ENCODE results near the gene ERG.

ERG gene

GRCh38 chr21:38413958-38414548, 84.2 kb downstream of the ERG start:
- Histone ChIP-seq H3K4me1 (ENCODE audit: control extremely low read depth in 1 of 4, control insufficient read depth in 4 of 4, insufficient read depth in 4 of 4, low read length in 3 of 4) (peaks cover 0 to 5% (median 0%) of the 10 kb centered on the region in 4 experiments), H3K4me3 (ENCODE audit: control insufficient read depth in 1 of 7, extremely low read depth in 1 of 7, insufficient read depth in 4 of 7, low read depth in 2 of 7, low read length in 6 of 7) (no peak overlapping the region), H3K9me3 (ENCODE audit: control extremely low read depth in 1 of 5, control insufficient read depth in 4 of 5, insufficient read depth in 2 of 5, low read depth in 1 of 5, low read length in 4 of 5) (peaks cover 0 to 1% (median 0%) of the 10 kb centered on the region in 5 experiments), H3K27me3 (replicated peaks in 2 of 5; ENCODE audit: control insufficient read depth in 4 of 5, insufficient read depth in 5 of 5, low read length in 4 of 5) (no peaks in the 10 kb centered on the region), H3K36me3 (ENCODE audit: control insufficient read depth in 4 of 4, insufficient read depth in 4 of 4, low read length in 3 of 4) (peaks cover 35 to 87% (median 49%) of the 10 kb centered on the region in 4 experiments), H3K27ac (ENCODE audit: insufficient read depth in 1 of 2, low read depth in 1 of 2, low read length in 2 of 2, poor library complexity in 1 of 2, severe bottlenecking in 2 of 2) (peak overlapping the region; percentile 10 to 17)
- WGBS (ENCODE audit: insufficient coverage): 97% methylated on average over 3 of the region's 3 CpGs
- DNase-seq: no peak
- ChIA-PET CTCF (interaction anchor here (0.7 to 1.4 kb wide), 2 partner anchors 17 to 679 kb away, joined by 3 to 4 read pairs; no protein-coding TSS in a partner anchor), POLR2A (interaction anchor here (0.6 kb wide), 1 partner anchor 39 kb away, joined by 5 read pairs; no protein-coding TSS in a partner anchor)

- no peak for DNase-seq
- Histone ChIP-seq H3K4me1 (ENCODE audit: control extremely low read depth in 1 of 4, control insufficient read depth in 4 of 4, insufficient read depth in 4 of 4, low read length in 3 of 4) (peaks cover 0 to 18% (median 5%) of the 10 kb centered on the region in 4 experiments), H3K4me3 (ENCODE audit: control insufficient read depth in 1 of 7, extremely low read depth in 1 of 7, insufficient read depth in 4 of 7, low read depth in 2 of 7, low read length in 6 of 7) (no peak overlapping the region), H3K27me3 (replicated peaks in 2 of 5; ENCODE audit: control insufficient read depth in 4 of 5, insufficient read depth in 5 of 5, low read length in 4 of 5) (no peaks in the 10 kb centered on the region), H3K27ac (ENCODE audit: insufficient read depth in 1 of 2, low read depth in 1 of 2, low read length in 2 of 2, poor library complexity in 1 of 2, severe bottlenecking in 2 of 2) (no peak overlapping the region), H3K9me3 (ENCODE audit: control extremely low read depth in 1 of 5, control insufficient read depth in 4 of 5, insufficient read depth in 2 of 5, low read depth in 1 of 5, low read length in 4 of 5) (peaks cover 0 to 1% (median 0%) of the 10 kb centered on the region in 5 experiments), H3K36me3 (ENCODE audit: control insufficient read depth in 4 of 4, insufficient read depth in 4 of 4, low read length in 3 of 4) (peaks cover 24 to 70% (median 50%) of the 10 kb centered on the region in 4 experiments)
- 100% methylated on average over 1 of the region's 1 CpG for WGBS (ENCODE audit: insufficient coverage)
- ChIA-PET POLR2A (no interaction called here), CTCF (no interaction called here)
These were observed 87.8 kb downstream of the ERG start for GRCh38 chr21:38410466-38410865.

GRCh38 chr21:38409907-38410306, 88.4 kb downstream of the ERG start:
- CTCF ChIA-PET: no interaction called here

DNA sequence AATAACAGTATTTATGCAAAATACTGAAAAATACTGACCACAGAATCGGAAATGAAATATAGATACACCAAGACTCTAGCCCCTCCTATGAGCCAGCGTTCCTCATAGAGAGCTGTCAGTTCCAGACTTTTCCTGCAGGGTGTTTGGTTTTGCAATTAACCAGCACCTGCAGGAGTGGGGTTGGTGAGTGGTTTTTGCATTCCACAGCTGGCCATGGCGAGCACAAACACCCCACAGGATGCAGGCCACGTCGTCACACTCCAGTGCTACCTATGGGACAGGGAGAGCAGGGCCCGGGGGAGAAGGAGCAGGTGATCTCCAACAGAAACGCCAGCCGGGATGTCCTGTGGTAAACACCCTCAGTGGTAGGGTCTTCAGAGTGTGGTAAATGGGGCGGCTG, 94.1 kb downstream of the ERG start:
- H3K4me3 ChIP-seq (ENCODE audit: control insufficient read depth in 1 of 7, extremely low read depth in 1 of 7, insufficient read depth in 4 of 7, low read depth in 2 of 7, low read length in 6 of 7): peak overlapping the region in 1 of 7 experiments; percentile 10
- no peaks in the 10 kb centered on the region for H3K27me3 ChIP-seq (replicated peaks in 2 of 5; ENCODE audit: control insufficient read depth in 4 of 5, insufficient read depth in 5 of 5, low read length in 4 of 5)
- peak overlapping the region in 1 of 2 experiments; percentile 25 for H3K27ac ChIP-seq (ENCODE audit: insufficient read depth in 1 of 2, low read depth in 1 of 2, low read length in 2 of 2, poor library complexity in 1 of 2, severe bottlenecking in 2 of 2)
- CTCF ChIA-PET: interaction anchor here (2.6 to 4.0 kb wide), 2 partner anchors 12 to 17 kb away, joined by 11 to 14 read pairs; no protein-coding TSS in a partner anchor
- peaks cover 16 to 68% (median 48%) of the 10 kb centered on the region in 4 experiments for H3K4me1 ChIP-seq (ENCODE audit: control extremely low read depth in 1 of 4, control insufficient read depth in 4 of 4, insufficient read depth in 4 of 4, low read length in 3 of 4)
- peaks cover 30 to 77% (median 55%) of the 10 kb centered on the region in 4 experiments for H3K36me3 ChIP-seq (ENCODE audit: control insufficient read depth in 4 of 4, insufficient read depth in 4 of 4, low read length in 3 of 4)
- DNase-seq: peak; percentile 34 to 80 (median 78)
- WGBS (ENCODE audit: insufficient coverage): 65% methylated on average over 5 of the region's 9 CpGs
- POLR2A ChIA-PET: no interaction called here
- H3K9me3 ChIP-seq (ENCODE audit: control extremely low read depth in 1 of 5, control insufficient read depth in 4 of 5, insufficient read depth in 2 of 5, low read depth in 1 of 5, low read length in 4 of 5): no peaks in the 10 kb centered on the region

More at GRCh38 chr21:38409907-38410306, 88.4 kb downstream of the ERG start:
- no CpG with 5 or more reads among the region's 3 CpGs for WGBS (ENCODE audit: insufficient coverage)
- DNase-seq: no peak
- Histone ChIP-seq H3K27ac (ENCODE audit: insufficient read depth in 1 of 2, low read depth in 1 of 2, low read length in 2 of 2, poor library complexity in 1 of 2, severe bottlenecking in 2 of 2) (no peak overlapping the region), H3K36me3 (ENCODE audit: control insufficient read depth in 4 of 4, insufficient read depth in 4 of 4, low read length in 3 of 4) (peaks cover 26 to 69% (median 51%) of the 10 kb centered on the region in 4 experiments), H3K4me1 (ENCODE audit: control extremely low read depth in 1 of 4, control insufficient read depth in 4 of 4, insufficient read depth in 4 of 4, low read length in 3 of 4) (peaks cover 0 to 23% (median 8%) of the 10 kb centered on the region in 4 experiments), H3K27me3 (replicated peaks in 2 of 5; ENCODE audit: control insufficient read depth in 4 of 5, insufficient read depth in 5 of 5, low read length in 4 of 5) (no peaks in the 10 kb centered on the region), H3K9me3 (ENCODE audit: control extremely low read depth in 1 of 5, control insufficient read depth in 4 of 5, insufficient read depth in 2 of 5, low read depth in 1 of 5, low read length in 4 of 5) (peaks cover 0 to 1% (median 0%) of the 10 kb centered on the region in 5 experiments), H3K4me3 (ENCODE audit: control insufficient read depth in 1 of 7, extremely low read depth in 1 of 7, insufficient read depth in 4 of 7, low read depth in 2 of 7, low read length in 6 of 7) (no peak overlapping the region)
- POLR2A ChIA-PET: no interaction called here

DNA sequence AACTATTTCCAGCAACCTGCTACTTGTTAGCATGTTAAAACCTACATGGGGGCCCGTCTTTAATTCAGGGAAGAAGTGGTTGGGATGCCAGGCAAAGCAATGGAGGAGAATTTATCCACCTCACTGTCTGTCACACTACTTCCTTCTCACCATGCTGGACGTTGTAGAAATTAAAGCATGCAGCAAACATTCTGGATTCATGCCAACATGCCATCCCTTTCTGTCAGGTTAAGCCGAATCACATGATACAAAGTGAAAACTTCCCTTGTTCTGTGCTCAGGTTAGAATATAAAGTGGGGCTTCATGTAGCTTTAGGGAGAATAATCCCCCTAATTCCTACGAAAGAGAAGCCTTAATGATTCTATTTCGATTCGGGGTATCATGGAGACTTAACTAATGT, 95.5 kb downstream of the ERG start:
- peak overlapping the region in 1 of 7 experiments; percentile 2 for H3K4me3 ChIP-seq (ENCODE audit: control insufficient read depth in 1 of 7, extremely low read depth in 1 of 7, insufficient read depth in 4 of 7, low read depth in 2 of 7, low read length in 6 of 7)
- ChIA-PET CTCF (interaction anchor here (0.7 to 5.2 kb wide), 5 partner anchors 15 to 38 kb away, joined by 3 to 25 read pairs (median 4); no protein-coding TSS in a partner anchor), POLR2A (interaction anchor here (1.3 kb wide), 1 partner anchor 15 kb away, joined by 3 read pairs; no protein-coding TSS in a partner anchor)
- H3K36me3 ChIP-seq (ENCODE audit: control insufficient read depth in 4 of 4, insufficient read depth in 4 of 4, low read length in 3 of 4): peaks cover 33 to 80% (median 62%) of the 10 kb centered on the region in 4 experiments
- peaks cover 16 to 59% (median 46%) of the 10 kb centered on the region in 4 experiments for H3K4me1 ChIP-seq (ENCODE audit: control extremely low read depth in 1 of 4, control insufficient read depth in 4 of 4, insufficient read depth in 4 of 4, low read length in 3 of 4)
- H3K27me3 ChIP-seq (replicated peaks in 2 of 5; ENCODE audit: control insufficient read depth in 4 of 5, insufficient read depth in 5 of 5, low read length in 4 of 5): no peaks in the 10 kb centered on the region
- peak in 2 of 3 donors; percentile 45 to 47 for DNase-seq
- 60% methylated on average over 3 of the region's 6 CpGs for WGBS (ENCODE audit: insufficient coverage)
- H3K27ac ChIP-seq (ENCODE audit: insufficient read depth in 1 of 2, low read depth in 1 of 2, low read length in 2 of 2, poor library complexity in 1 of 2, severe bottlenecking in 2 of 2): peak overlapping the region in 1 of 2 experiments; percentile 23
- no peaks in the 10 kb centered on the region for H3K9me3 ChIP-seq (ENCODE audit: control extremely low read depth in 1 of 5, control insufficient read depth in 4 of 5, insufficient read depth in 2 of 5, low read depth in 1 of 5, low read length in 4 of 5)

GRCh38 chr21:38402291-38402690, 96.0 kb downstream of the ERG start:
- peak overlapping the region in 1 of 2 experiments; percentile 23 for H3K27ac ChIP-seq (ENCODE audit: insufficient read depth in 1 of 2, low read depth in 1 of 2, low read length in 2 of 2, poor library complexity in 1 of 2, severe bottlenecking in 2 of 2)
- H3K4me3 ChIP-seq (ENCODE audit: control insufficient read depth in 1 of 7, extremely low read depth in 1 of 7, insufficient read depth in 4 of 7, low read depth in 2 of 7, low read length in 6 of 7): no peak overlapping the region
- POLR2A ChIA-PET: interaction anchor here (1.3 kb wide), 1 partner anchor 14 kb away, joined by 3 read pairs; no protein-coding TSS in a partner anchor
- H3K27me3 ChIP-seq (replicated peaks in 2 of 5; ENCODE audit: control insufficient read depth in 4 of 5, insufficient read depth in 5 of 5, low read length in 4 of 5): no peaks in the 10 kb centered on the region
- 93% methylated on average over 9 of the region's 11 CpGs for WGBS (ENCODE audit: insufficient coverage)
- no peak for DNase-seq
- peaks cover 34 to 84% (median 65%) of the 10 kb centered on the region in 4 experiments for H3K36me3 ChIP-seq (ENCODE audit: control insufficient read depth in 4 of 4, insufficient read depth in 4 of 4, low read length in 3 of 4)
- H3K9me3 ChIP-seq (ENCODE audit: control extremely low read depth in 1 of 5, control insufficient read depth in 4 of 5, insufficient read depth in 2 of 5, low read depth in 1 of 5, low read length in 4 of 5): no peaks in the 10 kb centered on the region
- H3K4me1 ChIP-seq (ENCODE audit: control extremely low read depth in 1 of 4, control insufficient read depth in 4 of 4, insufficient read depth in 4 of 4, low read length in 3 of 4): peaks cover 16 to 59% (median 46%) of the 10 kb centered on the region in 4 experiments
- CTCF ChIA-PET: interaction anchor here (0.7 to 5.2 kb wide), 5 partner anchors 15 to 38 kb away, joined by 3 to 25 read pairs (median 4); no protein-coding TSS in a partner anchor
